Measurements from ENCODE around the gene DPH2.

DNA sequence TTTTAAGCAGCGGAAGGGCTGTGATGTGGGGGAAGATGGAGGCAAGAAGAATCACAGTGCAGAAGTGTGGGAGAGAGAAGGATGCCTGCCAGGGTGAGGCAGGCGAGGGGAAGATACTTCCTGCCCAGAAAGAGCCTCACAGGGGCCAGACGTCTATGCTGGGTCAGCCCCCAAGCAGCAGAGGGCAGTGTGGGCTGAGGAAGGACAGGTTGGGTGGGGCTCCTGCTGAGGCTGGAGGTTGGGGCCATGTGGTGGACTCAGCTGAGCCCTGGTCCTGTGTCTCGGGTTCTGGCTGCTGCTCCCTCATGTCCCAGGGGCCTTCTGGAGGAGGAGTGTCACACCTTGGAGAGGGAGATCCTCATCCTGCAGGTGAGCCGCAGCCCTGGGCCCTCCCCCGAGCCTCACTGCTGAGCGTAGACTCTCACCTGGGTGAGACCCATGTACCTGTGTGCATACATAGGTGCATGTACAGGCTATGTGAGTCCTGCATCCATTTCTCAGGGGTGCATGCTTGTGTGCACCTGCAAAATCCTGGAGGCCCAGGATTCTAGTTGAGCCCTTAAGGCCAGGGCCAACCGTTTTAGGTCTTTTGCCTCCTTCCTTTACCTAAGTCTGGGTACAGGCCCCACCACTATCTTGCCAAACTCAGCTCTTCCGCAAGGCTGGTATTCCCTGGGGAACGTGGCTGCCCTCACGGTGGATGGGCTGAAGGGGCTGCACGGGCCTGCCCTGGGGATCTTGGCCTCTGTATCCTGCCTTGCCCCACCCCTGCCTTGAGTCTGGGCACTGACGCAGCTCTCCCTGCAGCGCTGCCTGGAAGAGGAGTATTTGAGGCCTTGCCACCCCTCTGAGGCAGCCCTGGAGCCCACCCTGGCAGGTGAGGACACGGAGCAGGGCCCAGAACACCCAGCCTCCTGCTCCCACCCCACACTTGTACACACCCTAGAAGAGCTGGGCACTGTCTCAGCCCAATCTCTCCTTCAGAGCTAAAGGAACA lies 25.3 kb downstream of the DPH2 start:
- TF ChIP-seq HDAC2 (IDR thresholded peaks at IDR 0.05; ENCODE audit: borderline replicate concordance in 1 of 2, low read depth in 2 of 2, low read length in 2 of 2) (no peak), JUND (IDR thresholded peaks at IDR 0.05; ENCODE audit: low read length) (no peak), CHD7 (IDR thresholded peaks at IDR 0.05; ENCODE audit: insufficient replicate concordance, low read length) (no peak), BRCA1 (IDR thresholded peaks at IDR 0.05; ENCODE audit: low read depth, low read length) (no peak)
- TF ChIP-seq, protein P1, sequence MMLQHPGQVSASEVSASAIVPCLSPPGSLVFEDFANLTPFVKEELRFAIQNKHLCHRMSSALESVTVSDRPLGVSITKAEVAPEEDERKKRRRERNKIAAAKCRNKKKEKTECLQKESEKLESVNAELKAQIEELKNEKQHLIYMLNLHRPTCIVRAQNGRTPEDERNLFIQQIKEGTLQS (IDR thresholded peaks at IDR 0.05; ENCODE audit: insufficient read depth, low read depth, low read length): no peak

All from H1 (cell line).